Measurements from ENCODE around the gene ADGRE3. TPM values are rescaled to one million over a fixed set of nuclear protein-coding genes. Genes with fewer than 3 reads are reported as not detected.
"Not testable (repeated sequence)": the region's sequence is repeated elsewhere in the genome, so short reads cannot be mapped to it uniquely, and the experiment has no call there.

ADGRE3 gene
- total and polyA plus RNA-seq, 2 donors = 0.09 to 0.33 TPM

- H3K4me1 ChIP-seq (ENCODE audit: control insufficient read depth in 2 of 2, insufficient read depth in 2 of 2, low read length in 2 of 2) = no peaks in the 10 kb centered on the region
- H3K9me3 ChIP-seq (ENCODE audit: control insufficient read depth in 2 of 2, insufficient read depth in 1 of 2, low read length in 1 of 2) = no peaks in the 10 kb centered on the region
- no peak for DNase-seq (ENCODE audit: low read depth in 6 of 9, low spot score in 9 of 9)
- H3K27ac ChIP-seq (ENCODE audit: low read depth in 1 of 2, low read length in 1 of 2) = no peak overlapping the region
- 82% methylated on average over 2 of the region's 2 CpGs for WGBS
- H3K36me3 ChIP-seq (ENCODE audit: control insufficient read depth in 2 of 2, insufficient read depth in 2 of 2, low read length in 1 of 2) = no peaks in the 10 kb centered on the region
- H3K4me3 ChIP-seq (ENCODE audit: low read length in 2 of 2) = no peak overlapping the region
- H3K27me3 ChIP-seq (ENCODE audit: control insufficient read depth in 2 of 2, insufficient read depth in 1 of 2, low read length in 1 of 2) = no peaks in the 10 kb centered on the region
Measured at GRCh38 chr19:14650161-14650560, 24.5 kb downstream of the ADGRE3 start.

GRCh38 chr19:14649020-14649419 lies 25.6 kb downstream of the ADGRE3 start:
- no peak for DNase-seq (ENCODE audit: low read depth in 6 of 9, low spot score in 9 of 9)
- WGBS = 70% methylated on average over 4 of the region's 4 CpGs
- H3K27me3 ChIP-seq (ENCODE audit: control insufficient read depth in 2 of 2, insufficient read depth in 1 of 2, low read length in 1 of 2) = no peaks in the 10 kb centered on the region
- H3K9me3 ChIP-seq (ENCODE audit: control insufficient read depth in 2 of 2, insufficient read depth in 1 of 2, low read length in 1 of 2) = no peaks in the 10 kb centered on the region
- H3K36me3 ChIP-seq (ENCODE audit: control insufficient read depth in 2 of 2, insufficient read depth in 2 of 2, low read length in 1 of 2) = no peaks in the 10 kb centered on the region
- no peaks in the 10 kb centered on the region for H3K4me1 ChIP-seq (ENCODE audit: control insufficient read depth in 2 of 2, insufficient read depth in 2 of 2, low read length in 2 of 2)
- no peak overlapping the region for H3K4me3 ChIP-seq (ENCODE audit: low read length in 2 of 2)
- no peak overlapping the region for H3K27ac ChIP-seq (ENCODE audit: low read depth in 1 of 2, low read length in 1 of 2)

GRCh38 chr19:14648506-14648905 lies 26.1 kb downstream of the ADGRE3 start:
- Histone ChIP-seq H3K9me3 (ENCODE audit: control insufficient read depth in 2 of 2, insufficient read depth in 1 of 2, low read length in 1 of 2) (no peaks in the 10 kb centered on the region), H3K36me3 (ENCODE audit: control insufficient read depth in 2 of 2, insufficient read depth in 2 of 2, low read length in 1 of 2) (no peaks in the 10 kb centered on the region), H3K4me1 (ENCODE audit: control insufficient read depth in 2 of 2, insufficient read depth in 2 of 2, low read length in 2 of 2) (no peaks in the 10 kb centered on the region), H3K27me3 (ENCODE audit: control insufficient read depth in 2 of 2, insufficient read depth in 1 of 2, low read length in 1 of 2) (no peaks in the 10 kb centered on the region), H3K4me3 (ENCODE audit: low read length in 2 of 2) (no peak overlapping the region), H3K27ac (ENCODE audit: low read depth in 1 of 2, low read length in 1 of 2) (no peak overlapping the region)
- WGBS = 98% methylated on average over 2 of the region's 2 CpGs
- no peak for DNase-seq (ENCODE audit: low read depth in 6 of 9, low spot score in 9 of 9)

DNA sequence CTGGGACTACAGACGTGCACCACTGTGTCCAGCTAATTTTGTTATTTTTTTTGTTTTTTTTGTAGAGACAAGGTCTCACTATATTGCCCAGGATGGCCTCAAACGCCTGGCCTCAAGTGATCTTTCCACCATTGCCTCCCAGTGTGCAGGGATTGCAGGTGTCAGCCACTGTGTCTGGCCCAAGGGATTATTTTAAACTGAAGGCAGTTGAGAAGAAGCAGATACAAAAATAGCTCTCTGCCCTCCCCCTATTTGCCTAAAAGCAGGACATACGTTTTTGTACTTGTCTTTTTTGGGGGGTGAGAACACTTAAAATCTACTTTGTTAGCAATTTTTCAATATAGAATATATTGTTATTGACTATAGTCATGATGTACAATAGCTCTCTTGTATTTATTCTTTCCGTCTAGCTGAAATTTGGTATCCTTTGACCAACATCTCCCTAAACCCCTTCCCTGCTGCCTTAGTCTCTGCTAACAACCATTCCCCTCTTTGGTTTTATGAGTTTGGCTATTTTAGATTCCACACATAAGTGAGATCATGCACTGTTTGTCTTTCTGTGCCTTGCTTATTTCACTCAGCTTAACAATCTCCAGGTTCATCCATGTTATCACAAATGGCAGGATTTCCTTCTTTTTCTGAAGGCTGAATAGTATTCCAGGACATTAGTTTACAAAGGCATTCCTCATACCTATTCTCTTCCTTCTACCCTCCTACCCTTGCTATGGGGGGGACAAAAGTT lies 34.9 kb downstream of the ADGRE3 start:
- H3K4me3 ChIP-seq (ENCODE audit: low read length in 2 of 2) = no peak overlapping the region
- 89% methylated on average over 4 of the region's 4 CpGs for WGBS
- H3K36me3 ChIP-seq (ENCODE audit: control insufficient read depth in 2 of 2, insufficient read depth in 2 of 2, low read length in 1 of 2) = no peaks in the 10 kb centered on the region
- H3K4me1 ChIP-seq (ENCODE audit: control insufficient read depth in 2 of 2, insufficient read depth in 2 of 2, low read length in 2 of 2) = no peaks in the 10 kb centered on the region
- no peak overlapping the region for H3K27ac ChIP-seq (ENCODE audit: low read depth in 1 of 2, low read length in 1 of 2)
- peaks cover 0 to 2% of the 10 kb centered on the region in 2 donors for H3K9me3 ChIP-seq (ENCODE audit: control insufficient read depth in 2 of 2, insufficient read depth in 1 of 2, low read length in 1 of 2)
- H3K27me3 ChIP-seq (ENCODE audit: control insufficient read depth in 2 of 2, insufficient read depth in 1 of 2, low read length in 1 of 2) = no peaks in the 10 kb centered on the region
- DNase-seq (ENCODE audit: low read depth in 6 of 9, low spot score in 9 of 9) = no peak

- H3K4me1 ChIP-seq (ENCODE audit: control insufficient read depth in 2 of 2, insufficient read depth in 2 of 2, low read length in 2 of 2) = no peaks in the 10 kb centered on the region
- 36% methylated on average over 1 of the region's 1 CpG for WGBS
- DNase-seq (ENCODE audit: low read depth in 6 of 9, low spot score in 9 of 9) = peak in 4 of 9 donors; percentile 3 to 25 (median 12)
Measured at GRCh38 chr19:14632286-14632685, 42.4 kb downstream of the ADGRE3 start.

DNA sequence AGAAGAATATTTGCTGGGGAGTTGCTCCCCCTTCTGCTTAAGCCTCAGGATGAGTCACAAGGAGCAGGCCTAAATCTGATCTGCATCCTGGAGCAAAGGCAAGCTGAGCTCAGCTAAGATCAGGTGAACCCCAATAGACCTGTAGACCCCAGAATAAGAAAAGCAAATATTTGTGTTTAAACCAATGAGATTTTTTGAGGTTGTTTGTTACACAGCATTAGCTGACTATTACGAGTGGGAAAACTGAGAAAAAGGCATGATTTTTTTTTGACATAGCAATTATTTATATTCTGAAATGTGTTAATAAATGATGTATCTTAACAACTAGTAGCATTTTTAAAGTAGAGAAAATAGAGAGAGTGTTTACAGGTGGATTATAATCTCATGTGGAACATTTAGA lies 45.1 kb downstream of the ADGRE3 start:
- no peaks in the 10 kb centered on the region for H3K36me3 ChIP-seq (ENCODE audit: control insufficient read depth in 2 of 2, insufficient read depth in 2 of 2, low read length in 1 of 2)
- H3K27ac ChIP-seq (ENCODE audit: low read depth in 1 of 2, low read length in 1 of 2) = no peak overlapping the region
- no peak for DNase-seq (ENCODE audit: low read depth in 6 of 9, low spot score in 9 of 9)
- no peaks in the 10 kb centered on the region for H3K4me1 ChIP-seq (ENCODE audit: control insufficient read depth in 2 of 2, insufficient read depth in 2 of 2, low read length in 2 of 2)
- H3K4me3 ChIP-seq (ENCODE audit: low read length in 2 of 2) = no peak overlapping the region
- 99% methylated on average over 1 of the region's 1 CpG for WGBS
- H3K9me3 ChIP-seq (ENCODE audit: control insufficient read depth in 2 of 2, insufficient read depth in 1 of 2, low read length in 1 of 2) = no peaks in the 10 kb centered on the region
- H3K27me3 ChIP-seq (ENCODE audit: control insufficient read depth in 2 of 2, insufficient read depth in 1 of 2, low read length in 1 of 2) = no peaks in the 10 kb centered on the region

More at GRCh38 chr19:14632286-14632685, 42.4 kb downstream of the ADGRE3 start:
- Histone ChIP-seq H3K9me3 (ENCODE audit: control insufficient read depth in 2 of 2, insufficient read depth in 1 of 2, low read length in 1 of 2) (peaks cover 0 to 1% of the 10 kb centered on the region in 2 donors), H3K27me3 (ENCODE audit: control insufficient read depth in 2 of 2, insufficient read depth in 1 of 2, low read length in 1 of 2) (no peaks in the 10 kb centered on the region), H3K27ac (ENCODE audit: low read depth in 1 of 2, low read length in 1 of 2) (no peak overlapping the region), H3K36me3 (ENCODE audit: control insufficient read depth in 2 of 2, insufficient read depth in 2 of 2, low read length in 1 of 2) (no peaks in the 10 kb centered on the region), H3K4me3 (ENCODE audit: low read length in 2 of 2) (no peak overlapping the region)

GRCh38 chr19:14624491-14624890 lies 50.2 kb downstream of the ADGRE3 start:
- WGBS = 92% methylated on average over 6 of the region's 6 CpGs

GRCh38 chr19:14619404-14619803 lies 55.2 kb downstream of the ADGRE3 start:
- Histone ChIP-seq H3K4me1 (ENCODE audit: control insufficient read depth in 2 of 2, insufficient read depth in 2 of 2, low read length in 2 of 2) (no peaks in the 10 kb centered on the region), H3K4me3 (ENCODE audit: low read length in 2 of 2) (no peak overlapping the region), H3K9me3 (ENCODE audit: control insufficient read depth in 2 of 2, insufficient read depth in 1 of 2, low read length in 1 of 2) (peaks cover 0 to 2% of the 10 kb centered on the region in 2 donors), H3K36me3 (ENCODE audit: control insufficient read depth in 2 of 2, insufficient read depth in 2 of 2, low read length in 1 of 2) (no peaks in the 10 kb centered on the region), H3K27ac (ENCODE audit: low read depth in 1 of 2, low read length in 1 of 2) (no peak overlapping the region), H3K27me3 (ENCODE audit: control insufficient read depth in 2 of 2, insufficient read depth in 1 of 2, low read length in 1 of 2) (no peaks in the 10 kb centered on the region)
- no peak for DNase-seq (ENCODE audit: low read depth in 6 of 9, low spot score in 9 of 9)

More at GRCh38 chr19:14624491-14624890, 50.2 kb downstream of the ADGRE3 start:
- H3K4me1 ChIP-seq (ENCODE audit: control insufficient read depth in 2 of 2, insufficient read depth in 2 of 2, low read length in 2 of 2); H3K9me3 ChIP-seq (ENCODE audit: control insufficient read depth in 2 of 2, insufficient read depth in 1 of 2, low read length in 1 of 2); H3K36me3 ChIP-seq (ENCODE audit: control insufficient read depth in 2 of 2, insufficient read depth in 2 of 2, low read length in 1 of 2); H3K27ac ChIP-seq (ENCODE audit: low read depth in 1 of 2, low read length in 1 of 2); DNase-seq (ENCODE audit: low read depth in 6 of 9, low spot score in 9 of 9); H3K4me3 ChIP-seq (ENCODE audit: low read length in 2 of 2); H3K27me3 ChIP-seq (ENCODE audit: control insufficient read depth in 2 of 2, insufficient read depth in 1 of 2, low read length in 1 of 2): not testable (repeated sequence)

DNA sequence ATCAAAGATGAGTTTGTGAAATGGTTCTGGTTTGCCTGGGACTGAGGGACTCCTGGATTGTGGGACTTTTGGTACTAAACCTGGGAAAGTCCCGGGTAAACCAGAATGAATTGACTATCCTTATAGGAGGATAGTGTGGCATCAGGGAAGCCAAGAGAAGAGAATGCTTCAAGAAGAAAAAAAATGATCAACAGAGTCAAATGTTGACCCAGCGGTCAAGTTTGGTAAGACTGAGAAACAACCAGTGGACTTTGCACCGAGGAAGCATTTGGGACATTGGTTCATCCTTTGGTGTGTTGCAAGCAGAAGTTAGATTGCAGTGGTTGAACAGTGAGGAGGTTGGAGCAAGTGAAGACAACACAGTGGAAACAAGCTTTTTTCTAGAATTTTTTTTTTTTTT lies 58.2 kb downstream of the ADGRE3 start:
- 95% methylated on average over 3 of the region's 3 CpGs for WGBS
- Histone ChIP-seq H3K4me3 (ENCODE audit: low read length in 2 of 2) (no peak overlapping the region), H3K27me3 (ENCODE audit: control insufficient read depth in 2 of 2, insufficient read depth in 1 of 2, low read length in 1 of 2) (no peaks in the 10 kb centered on the region), H3K36me3 (ENCODE audit: control insufficient read depth in 2 of 2, insufficient read depth in 2 of 2, low read length in 1 of 2) (no peaks in the 10 kb centered on the region), H3K4me1 (ENCODE audit: control insufficient read depth in 2 of 2, insufficient read depth in 2 of 2, low read length in 2 of 2) (no peaks in the 10 kb centered on the region), H3K9me3 (ENCODE audit: control insufficient read depth in 2 of 2, insufficient read depth in 1 of 2, low read length in 1 of 2) (peaks cover 0 to 2% of the 10 kb centered on the region in 2 donors), H3K27ac (ENCODE audit: low read depth in 1 of 2, low read length in 1 of 2) (no peak overlapping the region)
- DNase-seq (ENCODE audit: low read depth in 6 of 9, low spot score in 9 of 9) = no peak
